Measurements from ENCODE around the gene COPS9. TPM values are rescaled to one million over a fixed set of nuclear protein-coding genes. Genes with fewer than 3 reads are reported as not detected.

Gene COPS9
- total RNA-seq, 3 donors from 2014 or later: 174 to 267 (median 250) TPM

DNA sequence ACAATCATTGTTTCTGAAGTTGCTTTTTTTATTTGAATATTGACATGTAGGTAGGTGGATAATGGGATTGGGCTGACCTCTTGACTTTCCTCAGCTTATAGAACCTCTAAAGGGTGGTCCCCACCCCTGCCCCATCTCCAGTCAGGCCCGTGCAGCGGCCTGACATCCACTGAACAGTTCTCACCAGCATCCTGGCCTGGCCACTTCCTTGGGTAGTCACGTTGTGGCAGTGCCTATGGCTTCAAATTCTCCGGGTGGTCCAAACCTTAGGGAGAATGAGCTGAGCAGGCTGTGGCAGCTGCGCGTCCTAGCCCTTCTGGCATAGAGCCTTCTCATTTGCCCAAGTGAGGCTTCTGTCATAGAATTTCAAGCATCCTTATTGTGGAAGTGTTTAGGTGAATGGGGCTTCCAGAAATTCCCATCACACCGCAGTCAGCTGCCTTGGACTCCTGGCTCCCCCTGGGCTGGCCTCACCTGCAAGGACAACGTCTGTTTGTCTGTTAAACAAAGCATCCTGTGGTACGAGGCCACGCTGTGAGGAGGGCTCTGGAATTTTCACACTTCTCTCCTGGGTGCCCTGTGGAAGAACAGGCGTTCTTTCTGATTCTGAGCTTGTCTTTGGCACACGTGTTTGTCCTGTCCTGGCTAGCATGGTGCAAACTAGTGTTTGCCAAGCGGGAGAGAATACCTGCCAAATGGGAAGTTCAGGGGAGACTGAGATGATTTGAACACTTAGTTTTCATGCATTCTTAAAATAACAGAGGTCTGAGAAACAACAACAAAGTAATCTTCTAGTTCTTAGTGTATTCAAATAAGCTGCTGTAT, 36.2 kb upstream of the COPS9 start:
- TF ChIP-seq POLR2AphosphoS5 (IDR thresholded peaks at IDR 0.05): no peak
- no peak for TF ChIP-seq CTCF (IDR thresholded peaks at IDR 0.05)
- TF ChIP-seq POLR2A (IDR thresholded peaks at IDR 0.05): no peak
- intact Hi-C loops (cut with DNase I; ENCODE audit: low total_unique reads): loop anchor here (10.0 kb wide), 1 partner anchor 387 kb away; no protein-coding TSS in a partner anchor
- Histone ChIP-seq H3K27ac (no peak overlapping the region), H3K9me3 (no peaks in the 10 kb centered on the region), H3K4me3 (no peak overlapping the region), H3K36me3 (no peaks in the 10 kb centered on the region), H3K4me1 (no peaks in the 10 kb centered on the region), H3K27me3 (peaks cover 0 to 2% of the 10 kb centered on the region in 2 donors)
- no peak for DNase-seq (ENCODE audit: low spot score in 2 of 2)

DNA sequence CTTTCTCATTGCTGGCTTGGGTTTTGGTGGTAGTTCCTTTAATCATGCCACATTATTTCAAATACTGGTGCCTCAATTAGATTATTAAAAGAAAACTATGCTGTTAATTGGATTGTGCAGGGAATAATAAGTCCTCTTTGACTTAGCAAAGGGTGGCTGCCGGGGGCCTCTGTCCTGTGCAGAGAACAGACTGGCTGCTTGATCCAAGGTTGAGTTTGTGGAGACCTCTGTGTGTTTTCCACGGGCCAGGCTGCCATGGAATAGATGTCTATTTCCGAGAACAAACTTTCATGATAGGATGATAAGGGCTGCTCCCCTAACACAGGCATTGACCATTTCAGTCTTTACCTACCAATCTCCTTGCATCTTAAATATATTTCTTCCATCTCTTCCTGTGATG, 34.8 kb upstream of the COPS9 start:
- no peak overlapping the region for H3K27ac ChIP-seq
- intact Hi-C loops (cut with DNase I; ENCODE audit: low total_unique reads): loop anchor here (10.0 kb wide), 1 partner anchor 386 kb away; no protein-coding TSS in a partner anchor
- no peak for TF ChIP-seq POLR2AphosphoS5 (IDR thresholded peaks at IDR 0.05)
- no peak for TF ChIP-seq CTCF (IDR thresholded peaks at IDR 0.05)
- no peak for TF ChIP-seq POLR2A (IDR thresholded peaks at IDR 0.05)
- no peaks in the 10 kb centered on the region for H3K4me1 ChIP-seq
- no peak for DNase-seq (ENCODE audit: low spot score in 2 of 2)
- H3K36me3 ChIP-seq: no peaks in the 10 kb centered on the region
- H3K9me3 ChIP-seq: no peaks in the 10 kb centered on the region
- H3K27me3 ChIP-seq: peaks cover 0 to 2% of the 10 kb centered on the region in 2 donors
- H3K4me3 ChIP-seq: no peak overlapping the region

DNA sequence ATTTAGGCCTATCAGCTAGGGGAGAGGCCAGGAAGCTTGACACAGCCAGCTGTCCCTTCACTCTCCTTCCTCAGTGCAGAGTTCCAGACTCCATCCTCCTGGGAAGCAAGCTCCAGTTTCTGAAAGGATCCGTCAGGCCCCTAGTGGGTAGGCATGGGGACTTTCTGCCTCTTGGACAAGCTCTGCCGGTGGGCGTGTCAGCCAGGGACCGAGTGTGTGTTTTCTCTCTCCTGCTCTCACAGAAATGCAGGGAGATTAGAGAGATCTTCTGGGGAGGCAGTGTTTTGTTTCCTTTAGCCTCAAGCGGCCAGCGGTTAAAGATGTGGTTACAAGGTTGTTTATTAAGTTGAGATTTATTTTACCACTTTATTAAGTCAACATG, 34.2 kb upstream of the COPS9 start:
- Histone ChIP-seq H3K36me3 (no peaks in the 10 kb centered on the region), H3K4me3 (no peak overlapping the region), H3K4me1 (no peaks in the 10 kb centered on the region), H3K27ac (no peak overlapping the region), H3K9me3 (no peaks in the 10 kb centered on the region), H3K27me3 (peaks cover 0 to 2% of the 10 kb centered on the region in 2 donors)
- TF ChIP-seq POLR2A (IDR thresholded peaks at IDR 0.05) (no peak), POLR2AphosphoS5 (IDR thresholded peaks at IDR 0.05) (no peak), CTCF (IDR thresholded peaks at IDR 0.05) (no peak)
- DNase-seq (ENCODE audit: low spot score in 2 of 2): no peak
- intact Hi-C loops (cut with DNase I; ENCODE audit: low total_unique reads): loop anchor here (10.0 kb wide), 1 partner anchor 386 kb away; no protein-coding TSS in a partner anchor

DNA sequence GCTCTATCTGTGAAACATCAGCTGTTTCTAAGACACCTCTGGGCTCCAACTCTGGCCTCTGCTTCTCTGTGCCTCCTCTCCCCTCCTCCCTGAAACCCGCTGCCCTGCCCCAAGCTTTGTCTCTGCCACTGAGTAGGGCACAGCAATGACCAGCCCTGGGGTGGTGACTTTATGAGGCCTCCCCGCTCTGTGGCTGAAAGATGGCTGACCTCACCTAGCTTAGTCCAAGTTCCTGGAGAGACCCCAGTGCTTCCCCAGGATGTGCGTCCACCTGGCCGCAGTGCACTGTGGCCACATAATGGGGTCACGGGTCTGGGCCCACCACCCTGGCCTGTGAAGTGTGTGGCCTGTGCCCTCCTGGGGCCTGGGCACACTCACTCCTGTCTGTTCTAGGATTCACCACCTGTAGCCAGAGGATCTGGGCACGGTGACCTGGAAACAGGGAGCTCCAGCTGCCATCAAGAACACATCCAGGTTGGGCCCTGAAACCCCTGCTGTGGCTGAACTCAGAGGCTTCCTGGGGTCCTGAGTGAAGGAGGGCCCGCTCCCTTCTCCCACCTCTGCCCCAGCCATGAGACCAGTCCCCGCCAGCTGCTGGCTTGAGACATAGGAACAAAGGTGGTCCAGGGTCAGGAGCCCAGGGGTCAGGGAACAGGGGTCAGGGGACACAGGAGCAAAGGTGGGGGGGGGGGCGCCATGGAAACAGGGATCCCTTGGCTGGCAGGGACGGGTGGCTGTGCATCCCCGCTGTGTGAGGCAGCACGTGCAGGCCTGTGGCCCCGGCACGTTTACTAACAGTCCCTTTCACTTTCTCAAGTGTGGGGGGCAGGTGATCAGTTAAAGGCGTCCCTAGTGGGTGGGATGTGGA, 33.6 kb upstream of the COPS9 start:
- no peak for DNase-seq (ENCODE audit: low spot score in 2 of 2)
- Histone ChIP-seq H3K27me3 (peaks cover 0 to 2% of the 10 kb centered on the region in 2 donors), H3K4me3 (no peak overlapping the region), H3K4me1 (no peaks in the 10 kb centered on the region), H3K36me3 (no peaks in the 10 kb centered on the region), H3K27ac (no peak overlapping the region), H3K9me3 (no peaks in the 10 kb centered on the region)
- no peak for TF ChIP-seq POLR2AphosphoS5 (IDR thresholded peaks at IDR 0.05)
- no peak for TF ChIP-seq POLR2A (IDR thresholded peaks at IDR 0.05)
- no peak for TF ChIP-seq CTCF (IDR thresholded peaks at IDR 0.05)
- intact Hi-C loops (cut with DNase I; ENCODE audit: low total_unique reads): loop anchor here (10.0 kb wide), 1 partner anchor 385 kb away; no protein-coding TSS in a partner anchor
